Left renal cortex interstitium (tissue), 4 donors: Measurements from ENCODE around the gene CHD6. TPM values are rescaled to one million over a fixed set of nuclear protein-coding genes. Genes with fewer than 3 reads are reported as not detected.

Source experiments
- DNase-seq, 4 donors: peaks; one replicate each; pipeline ENCODE4 v3.0.0-alpha.2; 2013; ENCODE audit warnings: low read depth in 4 of 4, low spot score in 2 of 4, missing footprints in 1 of 4
- polyA plus RNA-seq, 4 donors: library from polyadenylated mRNA; unstranded; fragments of 120-200 nt; gene quantifications; one replicate each; pipeline ENCODE4 v1.2.1, GENCODE V29; 2013; ENCODE audit not compliant: insufficient read length in 4 of 4

Gene CHD6
- polyA plus RNA-seq, 4 donors, result 36.2 to 63.1 (median 51.1) TPM

GRCh38 chr20:41623625-41624375, 5.6 kb upstream of the CHD6 start:
- no peak for DNase-seq

- no peak for DNase-seq
Measured at GRCh38 chr20:41622584-41622983, 4.4 kb upstream of the CHD6 start.

- no peak for DNase-seq
Measured at GRCh38 chr20:41621971-41622370, 3.8 kb upstream of the CHD6 start.

- DNase-seq, result no peak
Measured at GRCh38 chr20:41621421-41621820, 3.2 kb upstream of the CHD6 start.

- no peak for DNase-seq
Measured at GRCh38 chr20:41619360-41620100, 1.4 kb upstream of the CHD6 start.

- DNase-seq, result peak in 1 of 4 donors; percentile 9
Measured at GRCh38 chr20:41618807-41619311, 682 bp upstream of the CHD6 start.

GRCh38 chr20:41617059-41617901, 897 bp downstream of the CHD6 start:
- DNase-seq, result peak in 2 of 4 donors; percentile 28 to 31

- DNase-seq, result no peak
Measured at GRCh38 chr20:41616228-41616627, 1.9 kb downstream of the CHD6 start.

- DNase-seq, result no peak
Measured at GRCh38 chr20:41615676-41616075, 2.5 kb downstream of the CHD6 start.

GRCh38 chr20:41615110-41615509, 3.1 kb downstream of the CHD6 start:
- no peak for DNase-seq

GRCh38 chr20:41613321-41613720, 4.9 kb downstream of the CHD6 start:
- no peak for DNase-seq

GRCh38 chr20:41609474-41609873, 8.7 kb downstream of the CHD6 start:
- no peak for DNase-seq

- DNase-seq, result no peak
Measured at GRCh38 chr20:41608606-41609005, 9.6 kb downstream of the CHD6 start.

GRCh38 chr20:41607791-41608190, 10.4 kb downstream of the CHD6 start:
- no peak for DNase-seq

GRCh38 chr20:41604002-41604401, 14.2 kb downstream of the CHD6 start:
- DNase-seq, result no peak

- no peak for DNase-seq
Measured at GRCh38 chr20:41601742-41602141, 16.4 kb downstream of the CHD6 start.

GRCh38 chr20:41600926-41601631, 17.1 kb downstream of the CHD6 start:
- no peak for DNase-seq

GRCh38 chr20:41599699-41600104, 18.5 kb downstream of the CHD6 start:
- no peak for DNase-seq

GRCh38 chr20:41598719-41599118, 19.5 kb downstream of the CHD6 start:
- DNase-seq, result no peak
